ENCODE results near the gene SLC7A1. TPM values are rescaled to one million over a fixed set of nuclear protein-coding genes. Genes with fewer than 3 reads are reported as not detected.
A peak's percentile ranks its signal among the peaks of the same experiment; 100 is the strongest.

SLC7A1 gene
- polyA plus RNA-seq, 1 experiment = 14.7 TPM

DNA sequence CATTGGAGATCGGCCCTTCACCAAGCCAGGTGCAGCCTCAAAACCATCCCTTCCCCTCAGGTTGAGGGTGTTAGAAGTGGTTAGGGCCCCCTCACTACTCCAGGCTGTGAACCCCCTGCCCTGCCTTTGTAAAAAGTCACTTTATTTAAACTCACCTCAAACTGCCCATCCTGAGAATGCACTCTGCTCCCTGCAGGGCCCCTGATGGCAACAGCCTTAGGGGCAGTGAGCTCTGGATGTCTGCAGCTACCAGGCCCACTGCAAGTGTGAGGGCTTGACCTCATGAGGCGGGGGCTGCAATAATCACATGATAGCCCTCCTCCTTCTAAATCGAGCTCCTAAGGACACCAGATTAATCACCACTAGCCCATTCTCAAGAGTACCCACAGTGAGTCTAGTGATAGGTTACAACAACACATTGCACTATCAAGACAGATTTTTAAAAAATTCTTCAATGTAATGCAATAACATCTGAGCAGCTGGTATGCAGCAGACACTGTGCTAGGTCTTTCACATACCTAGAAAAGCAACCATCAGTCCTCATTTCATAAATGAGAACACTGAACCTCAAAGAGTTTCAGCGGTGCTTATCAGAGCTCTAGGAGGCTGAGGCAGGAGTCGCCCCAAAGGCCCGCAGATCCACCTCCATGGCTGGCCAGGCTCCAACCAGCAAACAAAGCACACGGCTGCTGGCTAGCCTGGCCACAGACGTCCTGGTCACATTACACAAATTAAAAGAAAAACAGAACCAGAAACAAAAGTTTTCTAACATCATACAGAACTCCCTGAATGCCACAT is 26.0 kb downstream of the SLC7A1 start:
- ChIA-PET POLR2A (no interaction called here), CTCF (no interaction called here)
- TF ChIP-seq, protein P1, sequence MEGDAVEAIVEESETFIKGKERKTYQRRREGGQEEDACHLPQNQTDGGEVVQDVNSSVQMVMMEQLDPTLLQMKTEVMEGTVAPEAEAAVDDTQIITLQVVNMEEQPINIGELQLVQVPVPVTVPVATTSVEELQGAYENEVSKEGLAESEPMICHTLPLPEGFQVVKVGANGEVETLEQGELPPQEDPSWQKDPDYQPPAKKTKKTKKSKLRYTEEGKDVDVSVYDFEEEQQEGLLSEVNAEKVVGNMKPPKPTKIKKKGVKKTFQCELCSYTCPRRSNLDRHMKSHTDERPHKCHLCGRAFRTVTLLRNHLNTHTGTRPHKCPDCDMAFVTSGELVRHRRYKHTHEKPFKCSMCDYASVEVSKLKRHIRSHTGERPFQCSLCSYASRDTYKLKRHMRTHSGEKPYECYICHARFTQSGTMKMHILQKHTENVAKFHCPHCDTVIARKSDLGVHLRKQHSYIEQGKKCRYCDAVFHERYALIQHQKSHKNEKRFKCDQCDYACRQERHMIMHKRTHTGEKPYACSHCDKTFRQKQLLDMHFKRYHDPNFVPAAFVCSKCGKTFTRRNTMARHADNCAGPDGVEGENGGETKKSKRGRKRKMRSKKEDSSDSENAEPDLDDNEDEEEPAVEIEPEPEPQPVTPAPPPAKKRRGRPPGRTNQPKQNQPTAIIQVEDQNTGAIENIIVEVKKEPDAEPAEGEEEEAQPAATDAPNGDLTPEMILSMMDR (IDR thresholded peaks at IDR 0.05; ENCODE audit: low read depth, low read length) = no peak
- no peak for DNase-seq (ENCODE audit: low read depth, low spot score)
- Histone ChIP-seq H3K27ac (ENCODE audit: low read depth, low read length) (peak overlapping the region; percentile 11), H3K9me3 (ENCODE audit: control insufficient read depth, insufficient read depth, low read length) (no peaks in the 10 kb centered on the region; the same call in 1 of the 2 replicates), H3K4me3 (ENCODE audit: low read depth, low read length) (no peak overlapping the region), H3K27me3 (ENCODE audit: control insufficient read depth, insufficient read depth, low read length) (no peaks in the 10 kb centered on the region)

DNA sequence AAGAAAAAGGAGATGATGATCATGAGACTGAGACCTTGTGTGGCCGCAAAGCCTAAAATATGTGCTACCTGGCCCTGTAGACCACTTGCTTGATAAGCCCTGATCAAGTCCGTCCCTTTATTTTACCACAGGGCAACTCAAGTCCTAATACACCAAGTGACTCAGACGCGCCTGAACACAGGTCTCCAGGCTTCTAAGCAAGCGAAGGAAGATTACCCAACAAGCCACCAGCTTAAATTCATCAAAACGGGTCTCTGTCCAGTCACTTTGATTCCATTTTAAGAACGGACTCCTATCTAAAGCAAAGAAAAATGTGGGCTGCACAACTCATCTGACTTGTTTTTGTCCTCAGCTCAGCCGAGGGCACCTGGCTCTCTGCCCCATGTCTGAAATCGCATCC is 26.8 kb downstream of the SLC7A1 start:
- ChIA-PET POLR2A (no interaction called here), CTCF (no interaction called here)
- Histone ChIP-seq H3K9me3 (ENCODE audit: control insufficient read depth, insufficient read depth, low read length) (no peaks in the 10 kb centered on the region; the same call in 1 of the 2 replicates), H3K4me3 (ENCODE audit: low read depth, low read length) (no peak overlapping the region), H3K27me3 (ENCODE audit: control insufficient read depth, insufficient read depth, low read length) (no peaks in the 10 kb centered on the region), H3K27ac (ENCODE audit: low read depth, low read length) (no peak overlapping the region)
- TF ChIP-seq, protein P1 (IDR thresholded peaks at IDR 0.05; ENCODE audit: low read depth, low read length) = no peak
- no peak for DNase-seq (ENCODE audit: low read depth, low spot score)

DNA sequence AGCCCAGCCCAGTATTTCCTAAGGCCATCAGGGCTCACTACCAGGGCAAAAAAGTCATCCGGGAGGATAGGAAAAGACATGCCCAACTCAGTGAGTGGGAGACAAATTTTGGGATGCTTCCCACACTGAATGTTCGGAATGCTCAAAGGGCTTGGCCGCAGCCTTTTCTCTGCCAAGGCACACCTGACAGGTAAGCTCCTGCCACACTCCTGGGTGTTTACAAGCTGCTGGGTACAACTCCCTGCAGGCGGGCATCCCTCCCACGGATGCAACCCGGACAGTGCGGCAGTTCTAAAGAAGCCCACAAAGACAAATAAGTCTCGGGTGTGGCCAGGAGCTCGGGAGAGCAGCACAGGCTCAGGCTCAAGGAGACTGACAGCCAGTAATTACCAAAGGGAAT is 28.1 kb downstream of the SLC7A1 start:
- no peak for DNase-seq (ENCODE audit: low read depth, low spot score)
- TF ChIP-seq, protein P1 (IDR thresholded peaks at IDR 0.05; ENCODE audit: low read depth, low read length) = no peak
- ChIA-PET POLR2A (no interaction called here), CTCF (interaction anchor here (1.1 kb wide), 1 partner anchor 141 kb away, joined by 4 read pairs; no protein-coding TSS in a partner anchor)
- no peak overlapping the region for H3K27ac ChIP-seq (ENCODE audit: low read depth, low read length)
- no peaks in the 10 kb centered on the region for H3K27me3 ChIP-seq (ENCODE audit: control insufficient read depth, insufficient read depth, low read length)
- H3K9me3 ChIP-seq (ENCODE audit: control insufficient read depth, insufficient read depth, low read length) = no peaks in the 10 kb centered on the region; the same call in 1 of the 2 replicates
- H3K4me3 ChIP-seq (ENCODE audit: low read depth, low read length) = no peak overlapping the region

DNA sequence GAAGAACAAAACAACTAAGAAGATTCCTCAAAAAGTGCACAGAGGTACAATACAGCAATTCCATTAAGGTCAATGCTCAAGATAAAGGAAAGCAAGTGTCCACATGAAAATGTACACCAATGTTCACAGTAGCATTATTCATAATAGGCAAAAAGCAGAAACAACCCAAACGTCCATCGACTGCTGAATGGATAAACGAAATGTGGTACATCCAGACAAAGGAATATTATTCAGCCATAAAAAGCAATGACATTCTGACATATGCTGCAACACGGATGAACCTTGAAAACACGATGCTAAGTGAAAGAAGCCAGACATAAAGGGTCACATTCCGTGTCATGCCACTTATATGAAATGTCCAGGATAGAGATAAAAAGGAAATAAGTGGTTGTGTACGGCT is 29.3 kb downstream of the SLC7A1 start:
- no peak overlapping the region for H3K27ac ChIP-seq (ENCODE audit: low read depth, low read length)
- H3K9me3 ChIP-seq (ENCODE audit: control insufficient read depth, insufficient read depth, low read length) = no peaks in the 10 kb centered on the region
- H3K4me3 ChIP-seq (ENCODE audit: low read depth, low read length) = no peak overlapping the region
- H3K27me3 ChIP-seq (ENCODE audit: control insufficient read depth, insufficient read depth, low read length) = no peaks in the 10 kb centered on the region
- CTCF ChIA-PET = interaction anchor here (1.0 kb wide), 1 partner anchor 58 kb away, joined by 3 read pairs; no protein-coding TSS in a partner anchor
- DNase-seq (ENCODE audit: low read depth, low spot score) = no peak
- POLR2A ChIA-PET = no interaction called here
- TF ChIP-seq, protein P1 (IDR thresholded peaks at IDR 0.05; ENCODE audit: low read depth, low read length) = no peak

DNA sequence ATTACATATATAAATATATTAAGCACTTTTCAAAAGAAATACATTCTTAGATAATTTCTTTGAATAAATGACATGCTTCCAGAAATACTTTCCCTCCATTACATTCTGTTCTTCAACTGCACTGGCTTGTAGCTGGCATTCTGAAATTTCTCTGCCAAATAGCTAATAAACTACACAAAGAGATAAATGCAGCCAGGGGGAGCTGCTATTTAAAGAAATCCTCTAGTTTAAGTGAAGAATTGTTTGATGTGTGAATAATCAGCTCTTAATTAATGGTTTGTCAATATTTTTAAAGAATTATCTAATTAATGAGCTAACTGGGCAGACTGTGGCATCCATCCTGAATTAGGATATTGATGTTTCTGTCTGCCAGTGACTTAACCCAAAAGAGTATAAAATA is 30.7 kb downstream of the SLC7A1 start:
- TF ChIP-seq, protein P1 (IDR thresholded peaks at IDR 0.05; ENCODE audit: low read depth, low read length) = peak; percentile 10; the same call in 1 of the 2 replicates
- POLR2A ChIA-PET = no interaction called here
- Histone ChIP-seq H3K27me3 (ENCODE audit: control insufficient read depth, insufficient read depth, low read length) (no peaks in the 10 kb centered on the region), H3K9me3 (ENCODE audit: control insufficient read depth, insufficient read depth, low read length) (no peaks in the 10 kb centered on the region), H3K27ac (ENCODE audit: low read depth, low read length) (no peak overlapping the region), H3K4me3 (ENCODE audit: low read depth, low read length) (no peak overlapping the region)
- CTCF ChIA-PET = interaction anchor here (1.1 to 1.6 kb wide), 6 partner anchors 10 to 140 kb away, joined by 3 to 10 read pairs (median 5); no protein-coding TSS in a partner anchor
- no peak for DNase-seq (ENCODE audit: low read depth, low spot score)

All from AG04450 (cell line).